ENCODE measurements around the gene MAGEC3.
"Not testable (repeated sequence)": the region's sequence is repeated elsewhere in the genome, so short reads cannot be mapped to it uniquely, and the experiment has no call there.

The MAGEC3 gene

GRCh38 chrX:141838016-141838415 is at the start of gene MAGEC3:
Gene MAGEC3, plus strand, starts transcription at chrX:141838316. Its CDS starts 0 bp downstream, at chrX:141838316.
- no peak for DNase-seq (ENCODE audit: low read depth)

GRCh38 chrX:141791856-141792255 is 46.3 kb upstream of the MAGEC3 start:
- no peak for DNase-seq (ENCODE audit: low read depth)

GRCh38 chrX:141811438-141811837 is 26.7 kb upstream of the MAGEC3 start:
- no peak for DNase-seq (ENCODE audit: low read depth)

- DNase-seq (ENCODE audit: low read depth), result no peak
Measured at GRCh38 chrX:141814213-141814857, 23.8 kb upstream of the MAGEC3 start.

GRCh38 chrX:141815904-141816303 is 22.2 kb upstream of the MAGEC3 start:
- no peak for DNase-seq (ENCODE audit: low read depth)

GRCh38 chrX:141832247-141832646 is 5.9 kb upstream of the MAGEC3 start:
- no peak for DNase-seq (ENCODE audit: low read depth)

- DNase-seq (ENCODE audit: low read depth), result no peak
Measured at GRCh38 chrX:141839856-141840255, 1.7 kb downstream of the MAGEC3 start.

- DNase-seq (ENCODE audit: low read depth), result no peak
Measured at GRCh38 chrX:141857479-141857878, 19.4 kb downstream of the MAGEC3 start.

GRCh38 chrX:141879616-141880015 is 41.5 kb downstream of the MAGEC3 start:
- no peak for DNase-seq (ENCODE audit: low read depth)

GRCh38 chrX:141888811-141889210 is 50.7 kb downstream of the MAGEC3 start:
- not testable (repeated sequence) for DNase-seq (ENCODE audit: low read depth)

GRCh38 chrX:141894733-141895132 is 56.6 kb downstream of the MAGEC3 start:
- no peak for DNase-seq (ENCODE audit: low read depth)

- no peak for DNase-seq (ENCODE audit: low read depth)
Measured at GRCh38 chrX:141897690-141898089, 59.6 kb downstream of the MAGEC3 start.

GRCh38 chrX:141902366-141902765 is 64.2 kb downstream of the MAGEC3 start:
- no peak for DNase-seq (ENCODE audit: low read depth)

GRCh38 chrX:141903400-141904155 is 65.5 kb downstream of the MAGEC3 start, which contains the start of gene MAGEC1:
Gene MAGEC1, plus strand, starts transcription at chrX:141903894. Its CDS starts 1,179 bp downstream, at chrX:141905073.
- DNase-seq (ENCODE audit: low read depth), result no peak

- DNase-seq (ENCODE audit: low read depth), result no peak
Measured at GRCh38 chrX:141904262-141904661, 66.1 kb downstream of the MAGEC3 start.

GRCh38 chrX:141917801-141918200 is 79.7 kb downstream of the MAGEC3 start:
- DNase-seq (ENCODE audit: low read depth), result no peak

GRCh38 chrX:141924293-141924692 is 86.2 kb downstream of the MAGEC3 start:
- no peak for DNase-seq (ENCODE audit: low read depth)

GRCh38 chrX:141928432-141928831 is 90.3 kb downstream of the MAGEC3 start:
- no peak for DNase-seq (ENCODE audit: low read depth)

- no peak for DNase-seq (ENCODE audit: low read depth)
Measured at GRCh38 chrX:141934059-141934641, 96.0 kb downstream of the MAGEC3 start.

GRCh38 chrX:141935645-141936044 is 97.5 kb downstream of the MAGEC3 start:
- no peak for DNase-seq (ENCODE audit: low read depth)

GRCh38 chrX:141936080-141936479 is 98.0 kb downstream of the MAGEC3 start:
- no peak for DNase-seq (ENCODE audit: low read depth)

GRCh38 chrX:141941234-141941633 is 103.1 kb downstream of the MAGEC3 start:
- no peak for DNase-seq (ENCODE audit: low read depth)

GRCh38 chrX:141945426-141945825 is 107.3 kb downstream of the MAGEC3 start:
- no peak for DNase-seq (ENCODE audit: low read depth)
